Activated CD8-positive, alpha-beta T cell treated with anti-CD3 and anti-CD28 coated beads, Interleukin-2, amount 10 ng/mL, durations not matched to agents 7 days and 5 days (primary cell): Measurements from ENCODE around the gene GABRG2. TPM values are rescaled to one million over a fixed set of nuclear protein-coding genes. Genes with fewer than 3 reads are reported as not detected.

Experiments used
- ATAC-seq: fragments of 150-1000 bp; cut with Tn5 transposase; one replicate; pipeline ENCODE4 v1.10.0; 2021; ENCODE audit warnings: moderate library complexity
- CTCF ChIA-PET: fragments of 350-600 bp; sonication (Branson Sonifier 250); formaldehyde crosslinking; loops from one replicate; lab custom pipeline; 2021; ENCODE audit warnings: antibody characterized with exemption; lab: Charles Lee
- POLR2A ChIA-PET: fragments of 350-600 bp; sonication (Branson Sonifier 250); formaldehyde crosslinking; loops from one replicate; lab custom pipeline; 2021; ENCODE audit warnings: antibody characterized with exemption; lab: Charles Lee
- DNase-seq: peaks from one replicate; pipeline ENCODE4 v3.0.0-alpha.2; 2020
- H3K27ac Mint-ChIP-seq: one replicate; pipeline ENCODE4 v1.8.0; 2021; ENCODE audit warnings: mild to moderate bottlenecking, mixed read lengths
- H3K27me3 Mint-ChIP-seq: one replicate; pipeline ENCODE4 v1.8.0; 2021; ENCODE audit warnings: low read depth, mixed read lengths
- H3K36me3 Mint-ChIP-seq: one replicate; pipeline ENCODE4 v1.8.0; 2021; ENCODE audit warnings: low read depth, mixed read lengths
- H3K4me1 Mint-ChIP-seq: one replicate; pipeline ENCODE4 v1.8.0; 2021; ENCODE audit warnings: low read depth, mixed read lengths
- H3K4me3 Mint-ChIP-seq: one replicate; pipeline ENCODE4 v1.8.0; 2021; ENCODE audit warnings: mild to moderate bottlenecking, mixed read lengths
- H3K9me3 Mint-ChIP-seq: one replicate; pipeline ENCODE4 v1.8.0; 2022; ENCODE audit warnings: mixed read lengths; ENCODE audit not compliant: insufficient read depth
- total RNA-seq, 2 experiments: library from RNA; stranded (reverse); gene quantifications; one replicate each; pipeline ENCODE4 v1.2.3, GENCODE V29; 2021

GABRG2 gene
- total RNA-seq, 2 experiments from 2014 or later = not detected

GRCh38 chr5:162107591-162107990 lies 40.0 kb downstream of the GABRG2 start:
- ATAC-seq (no peak), DNase-seq (no peak)
- Mint-ChIP-seq H3K27ac (no peak overlapping the region), H3K36me3 (no peaks in the 10 kb centered on the region), H3K4me1 (no peaks in the 10 kb centered on the region), H3K27me3 (no peaks in the 10 kb centered on the region), H3K9me3 (no peaks in the 10 kb centered on the region), H3K4me3 (no peak overlapping the region)
- POLR2A ChIA-PET = no interaction called here
- CTCF ChIA-PET = no interaction called here

GRCh38 chr5:162119801-162120200 lies 52.2 kb downstream of the GABRG2 start:
- no peak overlapping the region for H3K27ac Mint-ChIP-seq
- no peaks in the 10 kb centered on the region for H3K4me1 Mint-ChIP-seq
- H3K27me3 Mint-ChIP-seq = no peaks in the 10 kb centered on the region
- no peak for DNase-seq
- CTCF ChIA-PET = no interaction called here
- no peak for ATAC-seq
- H3K36me3 Mint-ChIP-seq = no peaks in the 10 kb centered on the region
- POLR2A ChIA-PET = no interaction called here
- H3K4me3 Mint-ChIP-seq = no peak overlapping the region
- no peaks in the 10 kb centered on the region for H3K9me3 Mint-ChIP-seq

GRCh38 chr5:162128117-162128516 lies 60.5 kb downstream of the GABRG2 start:
- H3K36me3 Mint-ChIP-seq = no peaks in the 10 kb centered on the region
- POLR2A ChIA-PET = no interaction called here
- ATAC-seq = no peak
- no peaks in the 10 kb centered on the region for H3K4me1 Mint-ChIP-seq
- H3K27ac Mint-ChIP-seq = no peak overlapping the region
- CTCF ChIA-PET = no interaction called here
- DNase-seq = no peak
- no peaks in the 10 kb centered on the region for H3K9me3 Mint-ChIP-seq
- H3K27me3 Mint-ChIP-seq = no peaks in the 10 kb centered on the region
- H3K4me3 Mint-ChIP-seq = no peak overlapping the region

GRCh38 chr5:162132348-162132747 lies 64.8 kb downstream of the GABRG2 start:
- POLR2A ChIA-PET = no interaction called here
- CTCF ChIA-PET = no interaction called here
- no peak for DNase-seq
- Mint-ChIP-seq H3K27me3 (no peaks in the 10 kb centered on the region), H3K36me3 (no peaks in the 10 kb centered on the region), H3K27ac (no peak overlapping the region), H3K4me1 (no peaks in the 10 kb centered on the region), H3K4me3 (no peak overlapping the region), H3K9me3 (no peaks in the 10 kb centered on the region)
- no peak for ATAC-seq

DNA sequence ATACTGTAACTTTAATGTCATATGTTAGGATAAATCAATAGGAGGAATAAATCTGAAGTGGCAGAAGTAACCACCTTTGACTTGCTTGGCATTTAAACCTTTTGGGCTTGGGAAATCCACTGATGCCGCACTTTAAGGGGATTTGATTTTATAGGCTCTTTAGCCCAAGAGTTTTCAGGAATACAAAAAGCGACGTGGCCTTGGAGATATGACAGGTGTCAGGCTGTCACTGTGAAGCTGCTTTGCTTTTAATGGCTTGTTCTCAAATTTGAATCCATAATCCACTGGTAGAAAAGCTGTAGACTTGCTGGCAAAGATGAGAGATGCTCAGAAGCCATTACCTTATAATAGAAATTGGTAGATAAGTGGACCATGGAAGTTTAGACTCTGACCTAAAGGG lies 71.6 kb downstream of the GABRG2 start:
- no peaks in the 10 kb centered on the region for H3K4me1 Mint-ChIP-seq
- H3K27ac Mint-ChIP-seq = no peak overlapping the region
- ChIA-PET CTCF (no interaction called here), POLR2A (no interaction called here)
- H3K36me3 Mint-ChIP-seq = no peaks in the 10 kb centered on the region
- H3K27me3 Mint-ChIP-seq = no peaks in the 10 kb centered on the region
- DNase-seq (no peak), ATAC-seq (no peak)
- H3K9me3 Mint-ChIP-seq = peaks cover 12% of the 10 kb centered on the region
- H3K4me3 Mint-ChIP-seq = no peak overlapping the region

DNA sequence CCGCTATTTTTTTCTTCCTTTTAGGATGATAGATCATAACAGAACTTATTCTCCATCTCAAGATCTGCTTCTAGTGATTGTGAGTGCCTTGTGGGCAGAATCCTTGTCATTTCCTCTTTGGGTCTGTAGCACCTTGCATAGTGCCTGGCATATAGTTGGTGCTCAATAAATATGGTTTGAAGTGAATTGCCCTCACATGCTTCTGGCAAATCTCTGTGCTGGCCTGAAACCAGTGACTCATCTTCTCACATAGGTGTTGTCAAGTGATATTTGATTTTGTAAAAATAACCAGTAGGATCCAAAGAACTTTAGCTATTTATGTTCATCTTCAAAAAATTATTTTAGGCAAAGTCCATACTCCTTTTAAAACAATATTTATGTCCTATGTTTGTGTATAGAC lies 86.7 kb downstream of the GABRG2 start:
- Mint-ChIP-seq H3K36me3 (no peaks in the 10 kb centered on the region), H3K27me3 (no peaks in the 10 kb centered on the region), H3K4me1 (no peaks in the 10 kb centered on the region), H3K9me3 (peaks cover 6% of the 10 kb centered on the region), H3K27ac (no peak overlapping the region), H3K4me3 (no peak overlapping the region)
- DNase-seq = no peak
- CTCF ChIA-PET = no interaction called here
- ATAC-seq = no peak
- POLR2A ChIA-PET = no interaction called here

GRCh38 chr5:162160401-162160800 lies 92.8 kb downstream of the GABRG2 start:
- no peaks in the 10 kb centered on the region for H3K4me1 Mint-ChIP-seq
- CTCF ChIA-PET = no interaction called here
- POLR2A ChIA-PET = no interaction called here
- DNase-seq = no peak
- H3K36me3 Mint-ChIP-seq = no peaks in the 10 kb centered on the region
- no peaks in the 10 kb centered on the region for H3K27me3 Mint-ChIP-seq
- no peak overlapping the region for H3K4me3 Mint-ChIP-seq
- no peak for ATAC-seq
- H3K9me3 Mint-ChIP-seq = no peaks in the 10 kb centered on the region
- H3K27ac Mint-ChIP-seq = no peak overlapping the region

DNA sequence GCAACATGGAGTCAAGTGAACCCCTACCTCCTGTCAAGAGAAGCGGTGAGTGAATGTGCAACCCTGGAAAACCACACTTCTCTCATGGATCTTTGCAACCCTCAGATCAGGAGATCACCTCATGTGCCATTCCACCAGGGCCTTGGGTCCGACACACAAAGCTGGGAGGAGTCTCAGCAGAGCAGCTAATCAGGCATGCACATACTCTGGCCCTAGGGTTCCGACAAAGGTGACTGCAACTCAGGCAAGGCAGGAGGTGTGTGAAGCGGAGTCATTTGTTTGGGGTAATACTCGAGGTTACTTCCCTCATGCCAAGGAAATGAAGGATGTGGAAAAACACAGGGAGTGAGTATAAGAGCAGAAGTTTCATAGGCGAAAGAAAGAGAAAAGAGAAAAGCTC lies 96.1 kb downstream of the GABRG2 start:
- no peaks in the 10 kb centered on the region for H3K27me3 Mint-ChIP-seq
- ATAC-seq (no peak), DNase-seq (no peak)
- CTCF ChIA-PET = no interaction called here
- H3K9me3 Mint-ChIP-seq = peaks cover 13% of the 10 kb centered on the region
- H3K36me3 Mint-ChIP-seq = no peaks in the 10 kb centered on the region
- POLR2A ChIA-PET = no interaction called here
- H3K4me1 Mint-ChIP-seq = no peaks in the 10 kb centered on the region
- no peak overlapping the region for H3K27ac Mint-ChIP-seq
- no peak overlapping the region for H3K4me3 Mint-ChIP-seq

DNA sequence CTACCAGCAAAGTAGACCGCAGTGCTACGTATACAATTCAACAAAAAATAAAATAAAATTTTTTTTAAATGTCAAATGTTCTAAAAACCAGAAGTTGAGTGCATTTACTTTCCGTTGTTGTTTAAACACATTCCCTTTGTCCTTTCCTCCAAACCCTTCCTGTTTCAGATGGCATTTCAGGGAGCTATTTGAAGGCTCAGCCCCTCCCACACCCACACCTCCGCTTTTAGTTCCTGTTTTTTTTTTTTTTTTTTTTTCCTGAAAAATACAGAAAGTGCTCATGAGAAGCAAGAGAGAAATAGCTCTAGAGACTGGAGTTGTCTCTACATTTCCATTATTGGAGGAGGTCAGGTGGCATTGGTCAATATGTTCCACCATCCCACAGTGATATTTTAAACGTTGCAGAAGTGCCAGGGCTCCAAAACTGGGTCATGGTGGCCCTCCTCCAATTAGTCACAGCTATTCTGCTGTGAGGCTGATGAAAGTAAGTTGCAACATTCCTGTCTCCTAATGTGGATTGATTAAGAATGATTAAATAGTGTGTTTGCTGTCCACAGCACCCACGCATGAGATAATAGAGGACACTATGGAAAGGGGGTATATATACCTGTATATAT lies 106.9 kb downstream of the GABRG2 start:
- H3K9me3 Mint-ChIP-seq = peaks cover 3% of the 10 kb centered on the region
- no peak overlapping the region for H3K27ac Mint-ChIP-seq
- no peak overlapping the region for H3K4me3 Mint-ChIP-seq
- H3K27me3 Mint-ChIP-seq = no peaks in the 10 kb centered on the region
- POLR2A ChIA-PET = no interaction called here
- DNase-seq = no peak
- CTCF ChIA-PET = no interaction called here
- no peaks in the 10 kb centered on the region for H3K4me1 Mint-ChIP-seq
- no peak for ATAC-seq
- no peaks in the 10 kb centered on the region for H3K36me3 Mint-ChIP-seq

GRCh38 chr5:162187371-162187770 lies 119.8 kb downstream of the GABRG2 start:
- Mint-ChIP-seq H3K27ac (no peak overlapping the region), H3K9me3 (peaks cover 6% of the 10 kb centered on the region), H3K4me1 (no peaks in the 10 kb centered on the region), H3K36me3 (no peaks in the 10 kb centered on the region), H3K27me3 (no peaks in the 10 kb centered on the region), H3K4me3 (no peak overlapping the region)
- DNase-seq = no peak
- no peak for ATAC-seq
- ChIA-PET CTCF (no interaction called here), POLR2A (no interaction called here)

DNA sequence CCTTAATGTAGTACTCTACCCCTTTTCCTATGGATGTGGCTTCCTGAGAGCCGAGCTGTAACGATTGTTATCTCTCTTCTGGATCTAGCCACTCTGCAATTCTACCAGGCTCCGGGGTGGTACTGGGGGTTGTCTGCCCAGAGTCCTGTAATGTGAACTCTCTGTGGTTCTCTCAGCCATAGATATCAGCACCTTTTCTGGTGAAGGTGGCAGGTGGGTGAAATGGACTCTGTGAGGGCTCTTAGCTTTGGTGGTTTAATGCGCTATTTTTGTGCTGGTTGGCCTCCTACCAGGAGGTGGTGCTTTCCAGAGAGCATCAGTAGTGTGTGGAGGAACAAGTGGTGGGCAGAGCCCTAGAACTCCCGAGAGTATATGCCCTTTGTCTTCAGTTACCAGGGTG lies 122.1 kb downstream of the GABRG2 start:
- H3K4me1 Mint-ChIP-seq = no peaks in the 10 kb centered on the region
- ATAC-seq = no peak
- POLR2A ChIA-PET = no interaction called here
- H3K27me3 Mint-ChIP-seq = no peaks in the 10 kb centered on the region
- H3K36me3 Mint-ChIP-seq = no peaks in the 10 kb centered on the region
- DNase-seq = no peak
- H3K4me3 Mint-ChIP-seq = no peak overlapping the region
- peaks cover 6% of the 10 kb centered on the region for H3K9me3 Mint-ChIP-seq
- no peak overlapping the region for H3K27ac Mint-ChIP-seq
- CTCF ChIA-PET = no interaction called here

- CTCF ChIA-PET = no interaction called here
- no peak for ATAC-seq
- Mint-ChIP-seq H3K27ac (no peak overlapping the region), H3K4me1 (no peaks in the 10 kb centered on the region), H3K27me3 (no peaks in the 10 kb centered on the region), H3K9me3 (no peaks in the 10 kb centered on the region), H3K36me3 (no peaks in the 10 kb centered on the region), H3K4me3 (no peak overlapping the region)
- DNase-seq = no peak
- POLR2A ChIA-PET = no interaction called here
These were observed 125.4 kb downstream of the GABRG2 start for GRCh38 chr5:162193012-162193411.

DNA sequence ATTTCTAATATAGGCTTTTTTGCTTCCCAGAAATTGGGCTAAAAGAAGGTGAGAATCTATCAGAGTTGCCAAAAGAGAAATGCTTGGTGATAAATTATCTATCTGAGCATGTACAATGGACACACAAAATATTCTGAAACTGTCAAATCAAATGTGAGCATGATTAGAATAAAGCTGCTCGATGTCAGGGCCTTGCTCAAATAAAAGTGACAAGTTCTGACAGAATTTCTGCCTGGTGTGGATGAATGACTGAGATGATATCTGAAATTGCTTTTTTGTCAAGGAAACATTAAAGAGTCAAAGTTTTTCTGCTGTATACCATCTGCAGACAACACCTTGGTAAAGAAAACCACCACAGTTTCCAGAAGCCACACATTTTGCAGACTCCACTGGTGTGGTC lies 128.8 kb downstream of the GABRG2 start:
- Mint-ChIP-seq H3K9me3 (no peaks in the 10 kb centered on the region), H3K36me3 (no peaks in the 10 kb centered on the region), H3K27ac (no peak overlapping the region), H3K4me3 (no peak overlapping the region), H3K27me3 (no peaks in the 10 kb centered on the region), H3K4me1 (no peaks in the 10 kb centered on the region)
- ATAC-seq (no peak), DNase-seq (no peak)
- ChIA-PET POLR2A (no interaction called here), CTCF (no interaction called here)
